Esophagus muscularis mucosa (tissue), 4 donors: Measurements from ENCODE around the gene KCNIP3. TPM values are rescaled to one million over a fixed set of nuclear protein-coding genes. Genes with fewer than 3 reads are reported as not detected.

ENCODE experiments used
- DNase-seq: peaks from one replicate; pipeline ENCODE4 v3.0.0-alpha.2; 2017; ENCODE audit errors: extremely low spot score
- H3K27ac ChIP-seq, 4 donors: fragments of 200-600 bp; sonication (generic); replicated peaks in 1 of 4; 1 replicate in 3 of 4; 2 replicates in 1 of 4; pipeline ENCODE4 v1.5.1; 2016 to 2019; ENCODE audit warnings: mild to moderate bottlenecking in 1 of 4
- H3K27me3 ChIP-seq, 4 donors: fragments of 200-600 bp; sonication (generic); one replicate each; pipeline versions ENCODE4 v1.5.1 to v1.6.0; 2016 to 2019
- H3K36me3 ChIP-seq, 4 donors: fragments of 200-600 bp; sonication (generic); one replicate each; pipeline ENCODE4 v1.5.1; 2016 to 2019
- H3K4me1 ChIP-seq, 4 donors: fragments of 200-600 bp; sonication (generic); one replicate each; pipeline ENCODE4 v1.5.1; 2016 to 2019
- H3K4me3 ChIP-seq, 4 donors: fragments of 200-600 bp; sonication (generic); 1 replicate in 2 of 4; 2 replicates in 2 of 4; pipeline ENCODE4 v1.5.1; 2016 to 2019; ENCODE audit warnings: mild to moderate bottlenecking in 4 of 4, moderate library complexity in 1 of 4
- H3K9me3 ChIP-seq, 4 donors: fragments of 200-600 bp; sonication (generic); 1 replicate in 3 of 4; 2 replicates in 1 of 4; pipeline ENCODE4 v1.5.1; 2016 to 2019
- CTCF ChIP-seq, 3 experiments: fragments of 200-600 bp in 2 of 3; fragments of 450-650 bp in 1 of 3; sonication (generic) in 2 of 3; IDR thresholded peaks; one replicate each; pipeline ENCODE4 v1.5.1; 2017 to 2019; ENCODE audit warnings: antibody characterized with exemption in 3 of 3, mild to moderate bottlenecking in 2 of 3, moderate library complexity in 1 of 3
- EP300 ChIP-seq: sonication (generic); formaldehyde crosslinking; IDR thresholded peaks from one replicate; pipeline ENCODE4 v1.6.1; 2017; ENCODE audit warnings: antibody characterized with exemption
- POLR2A ChIP-seq: fragments of 450-650 bp; IDR thresholded peaks from one replicate; pipeline ENCODE4 v1.6.1; 2017; ENCODE audit warnings: antibody characterized with exemption, moderate library complexity, mild to moderate bottlenecking, low read depth
- POLR2AphosphoS5 ChIP-seq, 2 donors: sonication (generic); formaldehyde crosslinking; IDR thresholded peaks; one replicate each; pipeline ENCODE4 v1.6.1; 2017; ENCODE audit warnings: antibody characterized with exemption in 2 of 2
- WGBS: methylation state at CpG from one replicate; pipeline ENCODE4 v1.1.5; 2018; 5-methylcytosine and 5-hydroxymethylcytosine counted together
- intact Hi-C: fragments of 100-400 bp; cut with DNase I; formaldehyde crosslinking; loops from one replicate; pipeline ENCODE4 v1.15.1; 2023
- total RNA-seq, 4 donors: library from RNA; depleted of rRNA; stranded (reverse); fragments of >200 nt; gene quantifications; one replicate each; pipeline versions ENCODE4 v1.1.0 to v1.2.1, GENCODE V29; 2016

KCNIP3 gene
- total RNA-seq, 4 donors from 2014 or later, result 15.8 to 29.9 (median 23.0) TPM

- intact Hi-C loops, result no loop called here
- no peaks in the 10 kb centered on the region for H3K36me3 ChIP-seq
- H3K4me1 ChIP-seq, result peaks cover 0 to 3% (median 0%) of the 10 kb centered on the region in 4 donors
- no peak overlapping the region for H3K27ac ChIP-seq
- no peak for TF ChIP-seq POLR2AphosphoS5 (IDR thresholded peaks at IDR 0.05)
- WGBS, result 41% methylated on average over 15 of the region's 15 CpGs
- DNase-seq, result no peak
- H3K4me3 ChIP-seq, result no peak overlapping the region
- no peaks in the 10 kb centered on the region for H3K9me3 ChIP-seq
- H3K27me3 ChIP-seq, result peaks cover 0 to 48% (median 0%) of the 10 kb centered on the region in 4 donors
These were observed 8.4 kb downstream of the KCNIP3 start for GRCh38 chr2:95305380-95306061.

GRCh38 chr2:95306336-95306895 is 9.3 kb downstream of the KCNIP3 start:
- TF ChIP-seq POLR2AphosphoS5 (IDR thresholded peaks at IDR 0.05) (no peak), POLR2A (no peak), EP300 (no peak), CTCF (IDR thresholded peaks at IDR 0.05) (no peak)
- intact Hi-C loops, result no loop called here
- Histone ChIP-seq H3K4me3 (no peak overlapping the region), H3K4me1 (no peaks in the 10 kb centered on the region), H3K27ac (no peak overlapping the region), H3K36me3 (no peaks in the 10 kb centered on the region), H3K27me3 (peaks cover 0 to 42% (median 0%) of the 10 kb centered on the region in 4 donors), H3K9me3 (no peaks in the 10 kb centered on the region)
- no peak for DNase-seq
- 84% methylated on average over 10 of the region's 10 CpGs for WGBS

GRCh38 chr2:95307036-95307435 is 9.9 kb downstream of the KCNIP3 start:
- no peak for DNase-seq
- Histone ChIP-seq H3K9me3 (no peaks in the 10 kb centered on the region), H3K4me3 (no peak overlapping the region), H3K4me1 (no peaks in the 10 kb centered on the region), H3K27me3 (peaks cover 0 to 36% (median 0%) of the 10 kb centered on the region in 4 donors), H3K27ac (no peak overlapping the region), H3K36me3 (no peaks in the 10 kb centered on the region)
- intact Hi-C loops, result no loop called here
- WGBS, result 82% methylated on average over 4 of the region's 5 CpGs
- no peak for TF ChIP-seq CTCF (IDR thresholded peaks at IDR 0.05)
- TF ChIP-seq EP300, result no peak
- TF ChIP-seq POLR2A, result no peak
- no peak for TF ChIP-seq POLR2AphosphoS5 (IDR thresholded peaks at IDR 0.05)

GRCh38 chr2:95307878-95308277 is 10.7 kb downstream of the KCNIP3 start:
- DNase-seq, result no peak
- H3K27ac ChIP-seq, result no peak overlapping the region
- no peaks in the 10 kb centered on the region for H3K36me3 ChIP-seq
- H3K27me3 ChIP-seq, result peaks cover 0 to 31% (median 0%) of the 10 kb centered on the region in 4 donors
- intact Hi-C loops, result no loop called here
- H3K4me1 ChIP-seq, result no peaks in the 10 kb centered on the region
- 92% methylated on average over 7 of the region's 8 CpGs for WGBS
- no peak overlapping the region for H3K4me3 ChIP-seq
- H3K9me3 ChIP-seq, result no peaks in the 10 kb centered on the region
- TF ChIP-seq POLR2A (no peak), CTCF (IDR thresholded peaks at IDR 0.05) (no peak), EP300 (no peak), POLR2AphosphoS5 (IDR thresholded peaks at IDR 0.05) (no peak)

GRCh38 chr2:95308426-95308990 is 11.4 kb downstream of the KCNIP3 start:
- TF ChIP-seq CTCF (IDR thresholded peaks at IDR 0.05) (no peak), EP300 (no peak), POLR2A (no peak), POLR2AphosphoS5 (IDR thresholded peaks at IDR 0.05) (no peak)
- H3K9me3 ChIP-seq, result no peaks in the 10 kb centered on the region
- H3K27ac ChIP-seq, result no peak overlapping the region
- WGBS, result 82% methylated on average over 12 of the region's 12 CpGs
- H3K4me1 ChIP-seq, result no peaks in the 10 kb centered on the region
- H3K36me3 ChIP-seq, result no peaks in the 10 kb centered on the region
- H3K27me3 ChIP-seq, result peaks cover 0 to 30% (median 0%) of the 10 kb centered on the region in 4 donors
- no peak for DNase-seq
- intact Hi-C loops, result no loop called here
- H3K4me3 ChIP-seq, result no peak overlapping the region
